ENCODE data around the gene FSTL5.

GRCh38 chr4:161948026-161948770, 215.6 kb downstream of the FSTL5 start:
- TF ChIP-seq POLR2A (IDR thresholded peaks at IDR 0.05; ENCODE audit: low read length) = no peak
- TF ChIP-seq GATA1 (IDR thresholded peaks at IDR 0.05; ENCODE audit: low read depth, low read length) = no peak

All from erythroblast (primary cell).